Measurements from ENCODE around the gene IFT43.

DNA sequence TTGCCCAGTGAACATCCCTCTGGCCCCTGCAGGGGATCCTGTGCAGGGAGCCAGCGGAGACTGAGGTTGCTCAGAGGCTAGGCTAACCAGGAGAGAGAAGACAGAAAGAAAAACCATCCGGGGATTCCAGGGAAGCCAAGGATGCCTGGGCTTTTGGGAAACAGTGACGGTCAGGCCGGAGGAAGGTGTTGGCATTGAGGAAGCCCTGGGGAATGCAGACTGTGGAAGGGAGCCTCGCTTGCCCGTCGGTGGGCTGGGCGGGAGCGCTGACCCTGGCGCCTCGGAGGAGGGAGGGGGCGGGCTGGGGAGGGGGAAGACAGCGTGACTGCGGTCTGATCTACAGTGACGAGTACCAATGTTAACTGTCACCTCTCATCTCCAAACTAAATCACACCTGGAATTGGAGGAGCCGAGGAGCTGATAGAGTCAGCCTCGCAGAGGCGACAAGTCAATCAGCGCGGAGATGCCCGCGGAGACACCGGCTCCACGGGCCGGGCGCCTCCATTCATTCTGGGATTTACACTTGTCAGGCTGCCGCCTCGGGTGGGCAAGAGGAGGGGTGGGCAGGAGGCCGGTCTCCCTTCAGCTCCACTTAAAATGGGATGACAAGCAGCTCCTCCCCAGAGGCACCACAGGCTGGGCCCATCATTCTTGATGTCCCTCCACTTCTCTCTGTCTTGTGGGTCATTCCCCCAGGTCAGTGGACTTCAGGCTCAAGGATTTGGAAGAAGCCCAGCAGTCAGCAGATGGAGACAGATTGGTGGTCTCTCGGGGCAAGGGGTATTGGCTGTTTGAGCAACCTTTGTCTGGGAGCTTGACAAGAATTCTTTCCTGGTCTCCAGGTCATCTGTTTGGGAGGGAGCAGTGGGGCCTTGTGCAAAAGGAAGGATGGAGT is 145.8 kb downstream of the IFT43 start:
- TF ChIP-seq EZH2 (IDR thresholded peaks at IDR 0.05; ENCODE audit: borderline replicate concordance, low read depth, low read length, poor library complexity, severe bottlenecking) = no peak
- TF ChIP-seq, protein P1, sequence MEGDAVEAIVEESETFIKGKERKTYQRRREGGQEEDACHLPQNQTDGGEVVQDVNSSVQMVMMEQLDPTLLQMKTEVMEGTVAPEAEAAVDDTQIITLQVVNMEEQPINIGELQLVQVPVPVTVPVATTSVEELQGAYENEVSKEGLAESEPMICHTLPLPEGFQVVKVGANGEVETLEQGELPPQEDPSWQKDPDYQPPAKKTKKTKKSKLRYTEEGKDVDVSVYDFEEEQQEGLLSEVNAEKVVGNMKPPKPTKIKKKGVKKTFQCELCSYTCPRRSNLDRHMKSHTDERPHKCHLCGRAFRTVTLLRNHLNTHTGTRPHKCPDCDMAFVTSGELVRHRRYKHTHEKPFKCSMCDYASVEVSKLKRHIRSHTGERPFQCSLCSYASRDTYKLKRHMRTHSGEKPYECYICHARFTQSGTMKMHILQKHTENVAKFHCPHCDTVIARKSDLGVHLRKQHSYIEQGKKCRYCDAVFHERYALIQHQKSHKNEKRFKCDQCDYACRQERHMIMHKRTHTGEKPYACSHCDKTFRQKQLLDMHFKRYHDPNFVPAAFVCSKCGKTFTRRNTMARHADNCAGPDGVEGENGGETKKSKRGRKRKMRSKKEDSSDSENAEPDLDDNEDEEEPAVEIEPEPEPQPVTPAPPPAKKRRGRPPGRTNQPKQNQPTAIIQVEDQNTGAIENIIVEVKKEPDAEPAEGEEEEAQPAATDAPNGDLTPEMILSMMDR (conservative IDR thresholded peaks at IDR 0.05; ENCODE audit: low read depth, low read length) = no peak
